Measurements from ENCODE around the gene HOXC4.

GRCh38 chr12:54034785-54035310, 18.8 kb upstream of the HOXC4 start:
- TF ChIP-seq, protein P1, sequence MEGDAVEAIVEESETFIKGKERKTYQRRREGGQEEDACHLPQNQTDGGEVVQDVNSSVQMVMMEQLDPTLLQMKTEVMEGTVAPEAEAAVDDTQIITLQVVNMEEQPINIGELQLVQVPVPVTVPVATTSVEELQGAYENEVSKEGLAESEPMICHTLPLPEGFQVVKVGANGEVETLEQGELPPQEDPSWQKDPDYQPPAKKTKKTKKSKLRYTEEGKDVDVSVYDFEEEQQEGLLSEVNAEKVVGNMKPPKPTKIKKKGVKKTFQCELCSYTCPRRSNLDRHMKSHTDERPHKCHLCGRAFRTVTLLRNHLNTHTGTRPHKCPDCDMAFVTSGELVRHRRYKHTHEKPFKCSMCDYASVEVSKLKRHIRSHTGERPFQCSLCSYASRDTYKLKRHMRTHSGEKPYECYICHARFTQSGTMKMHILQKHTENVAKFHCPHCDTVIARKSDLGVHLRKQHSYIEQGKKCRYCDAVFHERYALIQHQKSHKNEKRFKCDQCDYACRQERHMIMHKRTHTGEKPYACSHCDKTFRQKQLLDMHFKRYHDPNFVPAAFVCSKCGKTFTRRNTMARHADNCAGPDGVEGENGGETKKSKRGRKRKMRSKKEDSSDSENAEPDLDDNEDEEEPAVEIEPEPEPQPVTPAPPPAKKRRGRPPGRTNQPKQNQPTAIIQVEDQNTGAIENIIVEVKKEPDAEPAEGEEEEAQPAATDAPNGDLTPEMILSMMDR (IDR thresholded peaks at IDR 0.05 in 4 of 5, conservative IDR thresholded peaks at IDR 0.05 in 1 of 5) = no peak
- TF ChIP-seq POLR2A (IDR thresholded peaks at IDR 0.05) = no peak
